ENCODE measurements around the gene TSKS. TPM values are rescaled to one million over a fixed set of nuclear protein-coding genes. Genes with fewer than 3 reads are reported as not detected.

TSKS gene
- total RNA-seq, 2 donors from 2014 or later: 0.76 to 1.1 TPM

GRCh38 chr19:49696865-49697264 lies 66.2 kb downstream of the TSKS start:
- intact Hi-C loops (cut with DNase I): no loop called here
- no peak for ATAC-seq
- DNase-seq: no peak

GRCh38 chr19:49696115-49696514 lies 67.0 kb downstream of the TSKS start:
- no peak for DNase-seq
- intact Hi-C loops (cut with DNase I): no loop called here
- no peak for ATAC-seq

- intact Hi-C loops (cut with DNase I): loop anchor here in 1 of 2 donors (5.0 kb wide), 1 partner anchor 70 kb away; the partner anchor contains the start of gene TSKS
- ATAC-seq (no peak), DNase-seq (no peak)
Observed at GRCh38 chr19:49692147-49692506, 71.0 kb downstream of the TSKS start.

- ATAC-seq (peak; percentile 45 to 64), DNase-seq (peak; percentile 75)
- intact Hi-C loops (cut with DNase I): loop anchor here in 1 of 2 donors (5.0 kb wide), 1 partner anchor 71 kb away; the partner anchor contains the start of gene TSKS
Observed at GRCh38 chr19:49691243-49692146, 71.6 kb downstream of the TSKS start.

GRCh38 chr19:49690656-49691242 lies 72.4 kb downstream of the TSKS start, which contains the start of gene CPT1C:
TSS of gene CPT1C (plus strand) at chr19:49691116. CDS start at chr19:49692253, 1,137 bp downstream.
- intact Hi-C loops (cut with DNase I): loop anchor here in 1 of 2 donors (5.0 kb wide), 1 partner anchor 72 kb away; the partner anchor contains the start of gene TSKS
- DNase-seq (peak; percentile 87), ATAC-seq (peak; percentile 85 to 86)

- peak; percentile 11 to 13 for ATAC-seq
- intact Hi-C loops (cut with DNase I): loop anchor here in 1 of 2 donors (5.0 kb wide), 1 partner anchor 72 kb away; the partner anchor contains the start of gene TSKS
- DNase-seq: no peak
Observed at GRCh38 chr19:49690079-49690655, 72.9 kb downstream of the TSKS start.

Small RNA genes within 50 kb of the gene (microRNA-seq; reads per million reads assigned to microRNA genes)
- gene MIR6799: 0 reads per million in 2 donors

Other genes starting within 250 kb of the TSKS start
- gene RCN3, start 235.3 kb downstream of the TSKS start, total RNA-seq: 10 to 100 TPM; 27.3 to 34.9 TPM
- gene NOSIP, start 182.8 kb downstream of the TSKS start, total RNA-seq: 10 to 100 TPM; 43.6 to 48.6 TPM
- gene PRRG2, start 182.0 kb downstream of the TSKS start, total RNA-seq: 1 to 10 TPM in 1 of 2 donors, under 1 TPM in 1; 0.68 to 1.1 TPM
- gene PRR12, start 172.1 kb downstream of the TSKS start, total RNA-seq: 10 to 100 TPM; 12.9 to 15.9 TPM
- gene RRAS, start 123.2 kb downstream of the TSKS start, total RNA-seq: 10 to 100 TPM; 85.6 to 95.0 TPM
- 10 to 100 TPM; 38.6 to 46.9 TPM for gene SCAF1, start 121.1 kb downstream of the TSKS start, total RNA-seq
- 10 to 100 TPM; 46.3 to 48.1 TPM for gene IRF3, start 97.4 kb downstream of the TSKS start, total RNA-seq
- 10 to 100 TPM; 12.0 to 12.5 TPM for gene BCL2L12, start 97.4 kb downstream of the TSKS start, total RNA-seq
- gene PRMT1, start 86.0 kb downstream of the TSKS start, total RNA-seq: 100 to 1,000 TPM; 137 to 159 TPM
- gene ADM5, start 73.7 kb downstream of the TSKS start, total RNA-seq: 1 to 10 TPM; 1.1 to 1.2 TPM
- 1 to 10 TPM; 4.7 to 5.1 TPM for gene CPT1C, start 72.2 kb downstream of the TSKS start, total RNA-seq
- 10 to 100 TPM; 68.0 to 77.8 TPM for gene AP2A1, start 3.7 kb upstream of the TSKS start, total RNA-seq
- 10 to 100 TPM; 11.0 to 16.2 TPM for gene FUZ, start 50.0 kb upstream of the TSKS start, total RNA-seq
- 10 to 100 TPM; 48.7 to 55.6 TPM for gene MED25, start 55.0 kb upstream of the TSKS start, total RNA-seq
- gene PTOV1, start 87.9 kb upstream of the TSKS start, total RNA-seq: 100 to 1,000 TPM; 113 to 122 TPM
- gene PNKP, start 104.3 kb upstream of the TSKS start, total RNA-seq: 10 to 100 TPM; 38.7 to 54.5 TPM
- gene AKT1S1, start 114.0 kb upstream of the TSKS start, total RNA-seq: 10 to 100 TPM; 33.5 to 36.6 TPM
- gene TBC1D17, start 114.4 kb upstream of the TSKS start, total RNA-seq: 10 to 100 TPM; 28.3 to 36.0 TPM
- gene IL4I1, start 133.6 kb upstream of the TSKS start, total RNA-seq: under 1 TPM; 0.34 to 0.38 TPM
- gene ATF5, start 165.9 kb upstream of the TSKS start, total RNA-seq: 10 to 100 TPM; 16.6 to 18.9 TPM
- gene NUP62, start 166.2 kb upstream of the TSKS start, total RNA-seq: 10 to 100 TPM; 28.1 to 29.8 TPM
- gene SIGLEC11, start 197.9 kb upstream of the TSKS start, total RNA-seq: 1 to 10 TPM in 1 of 2 donors, under 1 TPM in 1; 0.39 to 1.3 TPM